Neural crest cell (in vitro differentiated cells): Measurements from ENCODE around the gene NCR1. TPM values are rescaled to one million over a fixed set of nuclear protein-coding genes. Genes with fewer than 3 reads are reported as not detected.
"Not testable (repeated sequence)": the region's sequence is repeated elsewhere in the genome, so short reads cannot be mapped to it uniquely, and the experiment has no call there.

Experiments used
- DNase-seq: peaks from one replicate; pipeline ENCODE4 v3.0.0; 2021; ENCODE audit warnings: low read depth, mixed read lengths, low spot score
- H3K27ac Mint-ChIP-seq: one replicate; pipeline ENCODE4 v1.8.0; 2021; ENCODE audit warnings: mild to moderate bottlenecking, mixed read lengths; ENCODE audit not compliant: unreplicated experiment
- H3K27me3 Mint-ChIP-seq: 2 replicates; pipeline ENCODE4 v1.8.0; 2021; ENCODE audit warnings: low read depth, mild to moderate bottlenecking, mixed read lengths
- H3K36me3 Mint-ChIP-seq: 2 replicates; pipeline ENCODE4 v1.8.0; 2021; ENCODE audit warnings: low read depth, mild to moderate bottlenecking, mixed read lengths
- H3K4me1 Mint-ChIP-seq: 2 replicates; pipeline ENCODE4 v1.8.0; 2021; ENCODE audit warnings: mixed read lengths
- H3K4me3 Mint-ChIP-seq: one replicate; pipeline ENCODE4 v1.8.0; 2021; ENCODE audit warnings: mild to moderate bottlenecking, mixed read lengths
- H3K9me3 Mint-ChIP-seq: 2 replicates; pipeline ENCODE4 v1.8.0; 2021; ENCODE audit warnings: mixed read lengths
- CTCF ChIP-seq: fragments of 200-600 bp; sonication (generic); conservative IDR thresholded peaks from 2 replicates; pipeline ENCODE4 v1.5.0; 2021; ENCODE audit warnings: antibody characterized with exemption, mild to moderate bottlenecking
- total RNA-seq: library from RNA; stranded (reverse); gene quantifications from 2 replicates; pipeline ENCODE4 v1.2.1, GENCODE V29; 2021

Gene NCR1
- total RNA-seq, 1 donor from 2014 or later, result not detected

DNA sequence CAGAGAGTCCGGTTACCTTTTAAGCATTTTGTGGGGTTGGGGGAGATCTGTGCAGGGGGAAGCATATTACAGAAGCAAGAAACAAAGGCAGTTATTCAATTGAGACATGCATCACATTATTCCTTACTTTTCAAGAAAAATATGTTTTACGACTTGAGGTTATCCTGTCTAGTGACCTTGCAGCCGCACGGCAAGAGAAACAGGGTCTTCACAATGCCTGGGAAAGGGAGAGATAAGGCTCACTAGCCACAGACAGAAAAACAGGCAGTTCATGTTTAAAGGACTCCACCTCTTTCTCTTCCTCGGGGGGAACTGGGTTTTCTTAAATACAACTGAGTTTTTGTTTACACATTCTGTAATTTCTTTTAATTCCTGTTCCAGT lies 536 bp upstream of the NCR1 start:
- peaks cover under 1% of the 10 kb centered on the region for H3K9me3 Mint-ChIP-seq
- no peak overlapping the region for H3K4me3 Mint-ChIP-seq
- H3K36me3 Mint-ChIP-seq, result no peaks in the 10 kb centered on the region
- H3K27me3 Mint-ChIP-seq, result peaks cover 7% of the 10 kb centered on the region
- no peak for DNase-seq
- no peaks in the 10 kb centered on the region for H3K4me1 Mint-ChIP-seq
- TF ChIP-seq CTCF, result no peak
- no peak overlapping the region for H3K27ac Mint-ChIP-seq

- H3K27me3 Mint-ChIP-seq, result peaks cover 7% of the 10 kb centered on the region
- no peak for DNase-seq
Measured at GRCh38 chr19:54906819-54907218, 871 bp downstream of the NCR1 start.

GRCh38 chr19:54907899-54908298 lies 2.0 kb downstream of the NCR1 start:
- not testable (repeated sequence) for H3K4me3 Mint-ChIP-seq, DNase-seq, H3K9me3 Mint-ChIP-seq, H3K4me1 Mint-ChIP-seq, H3K36me3 Mint-ChIP-seq, H3K27ac Mint-ChIP-seq, H3K27me3 Mint-ChIP-seq

More at GRCh38 chr19:54906819-54907218, 871 bp downstream of the NCR1 start:
- no peaks in the 10 kb centered on the region for H3K36me3 Mint-ChIP-seq
- H3K4me3 Mint-ChIP-seq, result no peak overlapping the region
- TF ChIP-seq CTCF, result no peak
- H3K27ac Mint-ChIP-seq, result no peak overlapping the region
- no peaks in the 10 kb centered on the region for H3K4me1 Mint-ChIP-seq
- peaks cover 4% of the 10 kb centered on the region for H3K9me3 Mint-ChIP-seq

DNA sequence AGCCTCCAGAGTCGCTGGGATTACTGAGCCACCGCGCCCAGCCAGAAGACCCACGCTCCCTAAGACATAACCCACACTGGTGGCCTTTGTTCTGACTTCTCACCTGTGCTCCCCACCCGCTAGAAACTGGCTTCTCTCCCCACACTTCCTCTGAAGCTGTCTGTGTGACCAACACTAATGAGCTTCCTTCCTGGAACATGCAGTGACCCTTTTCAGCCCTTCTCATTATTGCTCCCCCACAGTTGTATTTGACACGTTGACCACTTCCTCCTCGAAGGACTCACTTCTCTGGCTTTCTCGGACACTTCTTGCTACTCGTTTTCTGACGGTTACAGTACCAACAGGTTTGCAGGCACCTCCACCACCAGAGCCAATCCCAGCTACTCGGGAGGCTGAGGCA lies 10.9 kb downstream of the NCR1 start:
- H3K27ac Mint-ChIP-seq, result no peak overlapping the region
- TF ChIP-seq CTCF, result no peak
- no peak overlapping the region for H3K4me3 Mint-ChIP-seq
- no peaks in the 10 kb centered on the region for H3K4me1 Mint-ChIP-seq
- H3K9me3 Mint-ChIP-seq, result no peaks in the 10 kb centered on the region
- DNase-seq, result no peak
- H3K36me3 Mint-ChIP-seq, result no peaks in the 10 kb centered on the region
- H3K27me3 Mint-ChIP-seq, result peaks cover 4% of the 10 kb centered on the region

- Mint-ChIP-seq H3K4me1 (peaks cover 3% of the 10 kb centered on the region), H3K27me3 (peaks cover 5% of the 10 kb centered on the region), H3K36me3 (no peaks in the 10 kb centered on the region), H3K4me3 (no peak overlapping the region), H3K9me3 (no peaks in the 10 kb centered on the region), H3K27ac (no peak overlapping the region)
- no peak for TF ChIP-seq CTCF
- no peak for DNase-seq
Measured at GRCh38 chr19:54918499-54918898, 12.6 kb downstream of the NCR1 start.

- H3K36me3 Mint-ChIP-seq, H3K27me3 Mint-ChIP-seq, H3K4me3 Mint-ChIP-seq, H3K4me1 Mint-ChIP-seq, H3K9me3 Mint-ChIP-seq, H3K27ac Mint-ChIP-seq: not testable (repeated sequence)
- peak; percentile 57 for TF ChIP-seq CTCF
- peak; percentile 10 for DNase-seq
Measured at GRCh38 chr19:54919646-54920563, 14.0 kb downstream of the NCR1 start.
